Measurements from ENCODE around the gene EMID1. TPM values are rescaled to one million over a fixed set of nuclear protein-coding genes. Genes with fewer than 3 reads are reported as not detected.

EMID1 gene
- not detected for total RNA-seq
- 0.15 TPM for polyA plus RNA-seq (2013, experiment 1 of 2)
- polyA plus RNA-seq (2013, experiment 2 of 2), result 0.30 TPM
- 0 to 3.1 (median 0.51) reads per million in 172 experiments for total RNA-seq

- ATAC-seq (ENCODE audit: poor library complexity) (peak; percentile 46), DNase-seq (peak in 6 of 14 experiments; percentile 8 to 38 (median 10))
- Mint-ChIP-seq H3K27me3 (peaks cover 35% of the 10 kb centered on the region), H3K27ac (no peak within 1 kb of the TSS), H3K4me1 (ENCODE audit: low read depth) (peaks cover 13% of the 10 kb centered on the region), H3K4me3 (peak within 1 kb of the TSS; percentile 65), H3K9me3 (no peaks in the 10 kb centered on the region), H3K36me3 (ENCODE audit: low read depth) (no peaks in the 10 kb centered on the region)
- Histone ChIP-seq H3K36me3 (ENCODE audit: insufficient read depth, low read length) (no peaks in the 10 kb centered on the region), H3K9me3 (ENCODE audit: control insufficient read depth in 1 of 2, insufficient read depth in 1 of 2, low read length in 2 of 2) (peaks cover 0 to 3% of the 10 kb centered on the region in 2 experiments), H3K27ac (ENCODE audit: low read depth in 1 of 2, low read length in 2 of 2) (no peak within 1 kb of the TSS), H3K27me3 (ENCODE audit: control insufficient read depth in 1 of 2, insufficient read depth in 2 of 2, low read length in 2 of 2) (peaks cover 22 to 47% of the 10 kb centered on the region in 2 experiments), H3K4me1 (ENCODE audit: insufficient read depth, low read length) (peaks cover 28% of the 10 kb centered on the region), H3K4me3 (ENCODE audit: low read length) (peak within 1 kb of the TSS; percentile 32)
- TF ChIP-seq CTCF (IDR thresholded peaks at IDR 0.05), result no peak
- ChIA-PET CTCF (no interaction called here), POLR2A (no interaction called here)
- intact Hi-C loops (cut with DNase I, micrococcal nuclease), result no loop called here
Observed at GRCh38 chr22:29205594-29206371, at the start of gene EMID1. Gene EMID1, plus strand, starts transcription at chr22:29205896. Its CDS starts 143 bp downstream, at chr22:29206039.

GRCh38 chr22:29155966-29156365 lies 49.7 kb upstream of the EMID1 start:
- Histone ChIP-seq H3K27me3 (ENCODE audit: control insufficient read depth in 1 of 2, insufficient read depth in 2 of 2, low read length in 2 of 2) (peaks cover 9 to 17% of the 10 kb centered on the region in 2 experiments), H3K4me3 (ENCODE audit: low read length) (no peak overlapping the region), H3K9me3 (ENCODE audit: control insufficient read depth in 1 of 2, insufficient read depth in 1 of 2, low read length in 2 of 2) (no peaks in the 10 kb centered on the region), H3K36me3 (ENCODE audit: insufficient read depth, low read length) (no peaks in the 10 kb centered on the region), H3K27ac (ENCODE audit: low read depth in 1 of 2, low read length in 2 of 2) (no peak overlapping the region), H3K4me1 (ENCODE audit: insufficient read depth, low read length) (peaks cover 6% of the 10 kb centered on the region)
- CTCF ChIA-PET, result no interaction called here
- POLR2A ChIA-PET, result no interaction called here
- Mint-ChIP-seq H3K27me3 (peaks cover 38% of the 10 kb centered on the region), H3K4me1 (ENCODE audit: low read depth) (peaks cover 8% of the 10 kb centered on the region), H3K9me3 (no peaks in the 10 kb centered on the region), H3K4me3 (no peak overlapping the region), H3K27ac (no peak overlapping the region), H3K36me3 (ENCODE audit: low read depth) (no peaks in the 10 kb centered on the region)
- intact Hi-C loops (cut with DNase I, micrococcal nuclease), result loop anchor here (2.0 to 10.0 kb wide), 2 partner anchors 89 to 555 kb away; no protein-coding TSS in a partner anchor
- ATAC-seq (ENCODE audit: poor library complexity) (no peak), DNase-seq (no peak)
- TF ChIP-seq CTCF (IDR thresholded peaks at IDR 0.05), result no peak

- Mint-ChIP-seq H3K27me3 (peaks cover 38% of the 10 kb centered on the region), H3K4me3 (no peak overlapping the region), H3K9me3 (no peaks in the 10 kb centered on the region), H3K4me1 (ENCODE audit: low read depth) (peaks cover 8% of the 10 kb centered on the region), H3K27ac (no peak overlapping the region), H3K36me3 (ENCODE audit: low read depth) (no peaks in the 10 kb centered on the region)
- peaks cover 6% of the 10 kb centered on the region for H3K4me1 ChIP-seq (ENCODE audit: insufficient read depth, low read length)
- intact Hi-C loops (cut with DNase I, micrococcal nuclease), result loop anchor here in 1 of 2 experiments (10.0 kb wide), 1 partner anchor 88 kb away; no protein-coding TSS in a partner anchor
- ChIA-PET CTCF (no interaction called here), POLR2A (no interaction called here)
- DNase-seq, result no peak
- no peak overlapping the region for H3K27ac ChIP-seq (ENCODE audit: low read depth in 1 of 2, low read length in 2 of 2)
- peaks cover 9 to 17% of the 10 kb centered on the region in 2 experiments for H3K27me3 ChIP-seq (ENCODE audit: control insufficient read depth in 1 of 2, insufficient read depth in 2 of 2, low read length in 2 of 2)
- TF ChIP-seq CTCF (IDR thresholded peaks at IDR 0.05), result no peak
- H3K36me3 ChIP-seq (ENCODE audit: insufficient read depth, low read length), result no peaks in the 10 kb centered on the region
- no peak for ATAC-seq (ENCODE audit: poor library complexity)
- H3K4me3 ChIP-seq (ENCODE audit: low read length), result no peak overlapping the region
- no peaks in the 10 kb centered on the region for H3K9me3 ChIP-seq (ENCODE audit: control insufficient read depth in 1 of 2, insufficient read depth in 1 of 2, low read length in 2 of 2)
Observed at GRCh38 chr22:29156507-29156906, 49.2 kb upstream of the EMID1 start.

Measured in CD4-positive, alpha-beta T cell (primary cell).